SK-N-SH treated with all-trans-retinoic acid at 6 μM for 48 hours (cell line): ENCODE results near the gene CACNB4.

Source experiments
- ATAC-seq: fragments of 200-7000 bp; cut with Tn5 transposase; 3 replicates; pipeline ENCODE4 v1.9.1; 2020; ENCODE audit warnings: mild to moderate bottlenecking, moderate library complexity
- ARNTL ChIP-seq: fragments of 450-650 bp; formaldehyde crosslinking; IDR thresholded peaks from 2 replicates; pipeline ENCODE4 v1.5.0; 2020; ENCODE audit warnings: low read depth, mild to moderate bottlenecking, moderate library complexity, borderline replicate concordance
- CSDC2 ChIP-seq: fragments of 250-450 bp; sonication (Bioruptor Pico); IDR thresholded peaks from 2 replicates; pipeline ENCODE4 v1.5.0; 2020; ENCODE audit warnings: mild to moderate bottlenecking, moderate library complexity
- CSRNP3 ChIP-seq: fragments of 250-450 bp; sonication (Bioruptor Pico); IDR thresholded peaks from 2 replicates; pipeline ENCODE4 v1.5.1; 2021; ENCODE audit warnings: mild to moderate bottlenecking, moderate library complexity
- ESRRG ChIP-seq: fragments of 250-450 bp; sonication (Bioruptor Pico); IDR thresholded peaks from 2 replicates; pipeline ENCODE4 v1.6.1; 2021; ENCODE audit warnings: mild to moderate bottlenecking
- ISL1 ChIP-seq: fragments of 250-450 bp; sonication (Bioruptor Pico); IDR thresholded peaks from 2 replicates; pipeline ENCODE4 v2.1.2; 2022; ENCODE audit warnings: mild to moderate bottlenecking, moderate library complexity
- PPARA ChIP-seq: fragments of 250-450 bp; sonication (Bioruptor Pico); IDR thresholded peaks from 2 replicates; pipeline ENCODE4 v1.5.0; 2020; ENCODE audit warnings: mild to moderate bottlenecking, borderline replicate concordance
- RARB ChIP-seq: fragments of 250-450 bp; sonication (Bioruptor Pico); IDR thresholded peaks from 2 replicates; pipeline ENCODE4 v1.8.0; 2021; ENCODE audit warnings: mild to moderate bottlenecking, moderate library complexity
- SNAI2 ChIP-seq: fragments of 250-450 bp; sonication (Bioruptor Pico); IDR thresholded peaks from 2 replicates; pipeline ENCODE4 v1.5.0; 2020; ENCODE audit warnings: mild to moderate bottlenecking, moderate library complexity
- TCF4 ChIP-seq: fragments of 250-450 bp; sonication (Bioruptor Pico); IDR thresholded peaks from 2 replicates; pipeline ENCODE4 v1.8.0; 2021; ENCODE audit warnings: mild to moderate bottlenecking, moderate library complexity, borderline replicate concordance
- TOX ChIP-seq: fragments of 250-450 bp; sonication (Bioruptor Pico); IDR thresholded peaks from 2 replicates; pipeline ENCODE4 v1.8.0; 2021; ENCODE audit warnings: mild to moderate bottlenecking, moderate library complexity, borderline replicate concordance
- ZC3H10 ChIP-seq: fragments of 250-450 bp; sonication (Bioruptor Pico); IDR thresholded peaks from 2 replicates; pipeline ENCODE4 v1.5.1; 2021; ENCODE audit warnings: mild to moderate bottlenecking, moderate library complexity
- ZFP3 ChIP-seq: fragments of 250-450 bp; sonication (Bioruptor Pico); IDR thresholded peaks from 2 replicates; pipeline ENCODE4 v1.5.0; 2020; ENCODE audit warnings: mild to moderate bottlenecking, moderate library complexity
- ZFP30 ChIP-seq: fragments of 450-650 bp; formaldehyde crosslinking; IDR thresholded peaks from 2 replicates; pipeline ENCODE4 v1.5.0; 2022; ENCODE audit warnings: mild to moderate bottlenecking, moderate library complexity
- ZNF565 ChIP-seq: fragments of 450-650 bp; formaldehyde crosslinking; conservative IDR thresholded peaks from 2 replicates; pipeline ENCODE4 v1.5.0; 2020; ENCODE audit warnings: low read depth, mild to moderate bottlenecking, moderate library complexity
- ZNF70 ChIP-seq: fragments of 450-650 bp; formaldehyde crosslinking; IDR thresholded peaks from 2 replicates; pipeline ENCODE4 v1.5.0; 2020; ENCODE audit warnings: mild to moderate bottlenecking, moderate library complexity
- ZNF8 ChIP-seq: fragments of 450-650 bp; formaldehyde crosslinking; IDR thresholded peaks from 2 replicates; pipeline ENCODE4 v1.5.0; 2020; ENCODE audit warnings: mild to moderate bottlenecking, moderate library complexity
- TF ChIP-seq, protein P1 (sequence below): fragments of 250-450 bp; sonication (Bioruptor Pico); IDR thresholded peaks from 2 replicates; pipeline ENCODE4 v1.8.0; 2021; ENCODE audit warnings: low read depth, mild to moderate bottlenecking, moderate library complexity, borderline replicate concordance
- TF ChIP-seq, protein P2 (sequence below): fragments of 250-450 bp; sonication (Bioruptor Pico); IDR thresholded peaks from 2 replicates; pipeline ENCODE4 v1.5.1; 2020; ENCODE audit warnings: low read depth, mild to moderate bottlenecking, moderate library complexity
- TF ChIP-seq, protein P3 (sequence below): fragments of 250-450 bp; sonication (Bioruptor Pico); IDR thresholded peaks from 2 replicates; pipeline ENCODE4 v1.8.0; 2020; ENCODE audit warnings: mild to moderate bottlenecking, moderate library complexity, borderline replicate concordance

Gene CACNB4

DNA sequence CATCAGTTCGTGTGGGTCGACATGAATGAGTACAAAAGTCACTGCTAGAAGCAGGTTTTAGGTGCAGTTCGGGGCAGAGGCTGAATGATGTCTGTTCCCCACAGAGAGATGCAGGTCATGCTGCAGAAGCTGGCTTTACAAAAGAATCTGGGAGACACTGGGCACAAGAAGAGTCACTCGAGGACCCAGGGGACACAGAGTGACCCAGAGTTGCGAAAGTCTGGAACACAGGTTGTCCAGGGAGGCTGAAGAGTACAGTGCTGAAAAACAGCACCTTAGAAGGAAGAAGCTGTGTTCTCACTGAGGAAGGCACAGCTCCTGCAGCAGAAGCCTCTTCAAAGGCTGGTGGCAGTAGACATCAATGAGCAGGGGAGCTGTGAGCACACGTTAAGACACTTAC, 14.8 kb downstream of the CACNB4 start:
- ATAC-seq, result no peak
- TF ChIP-seq, protein P1, sequence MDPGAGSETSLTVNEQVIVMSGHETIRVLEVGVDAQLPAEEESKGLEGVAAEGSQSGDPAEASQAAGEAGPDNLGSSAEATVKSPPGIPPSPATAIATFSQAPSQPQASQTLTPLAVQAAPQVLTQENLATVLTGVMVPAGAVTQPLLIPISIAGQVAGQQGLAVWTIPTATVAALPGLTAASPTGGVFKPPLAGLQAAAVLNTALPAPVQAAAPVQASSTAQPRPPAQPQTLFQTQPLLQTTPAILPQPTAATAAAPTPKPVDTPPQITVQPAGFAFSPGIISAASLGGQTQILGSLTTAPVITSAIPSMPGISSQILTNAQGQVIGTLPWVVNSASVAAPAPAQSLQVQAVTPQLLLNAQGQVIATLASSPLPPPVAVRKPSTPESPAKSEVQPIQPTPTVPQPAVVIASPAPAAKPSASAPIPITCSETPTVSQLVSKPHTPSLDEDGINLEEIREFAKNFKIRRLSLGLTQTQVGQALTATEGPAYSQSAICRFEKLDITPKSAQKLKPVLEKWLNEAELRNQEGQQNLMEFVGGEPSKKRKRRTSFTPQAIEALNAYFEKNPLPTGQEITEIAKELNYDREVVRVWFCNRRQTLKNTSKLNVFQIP, result no peak
- TF ChIP-seq ZFP30 (CRISPR knock-in tag) (no peak), ZNF70 (CRISPR knock-in tag) (no peak), RARB (CRISPR knock-in tag) (no peak), ZC3H10 (CRISPR knock-in tag) (no peak), TCF4 (CRISPR knock-in tag) (no peak), ZNF565 (no peak), ZFP3 (CRISPR knock-in tag) (no peak), ESRRG (CRISPR knock-in tag) (no peak), PPARA (no peak), SNAI2 (no peak), CSRNP3 (CRISPR knock-in tag) (no peak), ARNTL (CRISPR knock-in tag) (no peak), CSDC2 (no peak), ZNF8 (no peak), TOX (CRISPR knock-in tag) (no peak)
- TF ChIP-seq, protein P2, sequence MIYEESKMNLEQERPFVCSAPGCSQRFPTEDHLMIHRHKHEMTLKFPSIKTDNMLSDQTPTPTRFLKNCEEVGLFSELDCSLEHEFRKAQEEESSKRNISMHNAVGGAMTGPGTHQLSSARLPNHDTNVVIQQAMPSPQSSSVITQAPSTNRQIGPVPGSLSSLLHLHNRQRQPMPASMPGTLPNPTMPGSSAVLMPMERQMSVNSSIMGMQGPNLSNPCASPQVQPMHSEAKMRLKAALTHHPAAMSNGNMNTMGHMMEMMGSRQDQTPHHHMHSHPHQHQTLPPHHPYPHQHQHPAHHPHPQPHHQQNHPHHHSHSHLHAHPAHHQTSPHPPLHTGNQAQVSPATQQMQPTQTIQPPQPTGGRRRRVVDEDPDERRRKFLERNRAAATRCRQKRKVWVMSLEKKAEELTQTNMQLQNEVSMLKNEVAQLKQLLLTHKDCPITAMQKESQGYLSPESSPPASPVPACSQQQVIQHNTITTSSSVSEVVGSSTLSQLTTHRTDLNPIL (CRISPR knock-in tag), result no peak
- TF ChIP-seq, protein P3, sequence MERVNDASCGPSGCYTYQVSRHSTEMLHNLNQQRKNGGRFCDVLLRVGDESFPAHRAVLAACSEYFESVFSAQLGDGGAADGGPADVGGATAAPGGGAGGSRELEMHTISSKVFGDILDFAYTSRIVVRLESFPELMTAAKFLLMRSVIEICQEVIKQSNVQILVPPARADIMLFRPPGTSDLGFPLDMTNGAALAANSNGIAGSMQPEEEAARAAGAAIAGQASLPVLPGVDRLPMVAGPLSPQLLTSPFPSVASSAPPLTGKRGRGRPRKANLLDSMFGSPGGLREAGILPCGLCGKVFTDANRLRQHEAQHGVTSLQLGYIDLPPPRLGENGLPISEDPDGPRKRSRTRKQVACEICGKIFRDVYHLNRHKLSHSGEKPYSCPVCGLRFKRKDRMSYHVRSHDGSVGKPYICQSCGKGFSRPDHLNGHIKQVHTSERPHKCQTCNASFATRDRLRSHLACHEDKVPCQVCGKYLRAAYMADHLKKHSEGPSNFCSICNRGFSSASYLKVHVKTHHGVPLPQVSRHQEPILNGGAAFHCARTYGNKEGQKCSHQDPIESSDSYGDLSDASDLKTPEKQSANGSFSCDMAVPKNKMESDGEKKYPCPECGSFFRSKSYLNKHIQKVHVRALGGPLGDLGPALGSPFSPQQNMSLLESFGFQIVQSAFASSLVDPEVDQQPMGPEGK (CRISPR knock-in tag), result no peak

DNA sequence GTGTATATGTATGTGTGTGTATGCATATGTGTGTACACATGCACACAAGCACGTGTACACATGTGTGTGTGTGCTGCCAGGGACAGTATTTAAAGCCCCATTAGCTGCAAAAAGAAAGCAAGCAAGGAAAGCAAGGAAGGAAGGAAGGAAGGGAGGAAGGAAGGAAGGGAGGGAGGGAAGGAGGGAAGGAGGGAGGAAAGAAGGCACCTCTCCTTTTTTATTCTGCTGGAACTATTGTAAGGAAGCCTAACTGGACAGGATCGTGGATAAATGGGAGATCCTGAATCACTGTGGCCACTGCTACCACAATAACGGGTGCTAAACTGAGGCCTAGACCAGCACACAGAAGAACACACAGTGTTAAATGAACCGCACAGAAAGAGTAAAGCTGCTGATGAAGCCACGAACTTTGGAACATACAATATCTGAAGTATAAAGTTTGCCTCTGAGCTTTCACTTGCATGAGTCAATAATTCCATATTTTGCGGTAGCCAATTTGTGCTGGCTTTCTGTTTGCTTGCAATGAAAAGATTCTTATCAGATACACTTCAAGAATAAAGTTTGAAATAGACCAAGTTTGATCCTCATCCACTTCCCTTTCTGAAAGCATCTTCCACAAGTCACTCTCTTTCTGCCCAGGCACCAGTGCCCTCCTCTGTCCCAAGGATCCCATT, 15.5 kb downstream of the CACNB4 start:
- ATAC-seq, result no peak
- no peak for TF ChIP-seq ISL1 (CRISPR knock-in tag)
- no peak for TF ChIP-seq TCF4 (CRISPR knock-in tag)
- TF ChIP-seq ESRRG (CRISPR knock-in tag), result no peak
- TF ChIP-seq SNAI2, result no peak
- TF ChIP-seq TOX (CRISPR knock-in tag), result no peak
- no peak for TF ChIP-seq CSDC2
- TF ChIP-seq, protein P1, result no peak
- TF ChIP-seq, protein P2 (CRISPR knock-in tag), result no peak
- no peak for TF ChIP-seq ZNF70 (CRISPR knock-in tag)
- TF ChIP-seq ZNF8, result no peak
- no peak for TF ChIP-seq RARB (CRISPR knock-in tag)
- TF ChIP-seq, protein P3 (CRISPR knock-in tag), result no peak
- TF ChIP-seq ARNTL (CRISPR knock-in tag), result no peak
- no peak for TF ChIP-seq ZFP30 (CRISPR knock-in tag)
- TF ChIP-seq, all 23 proteins: peak for 0
